Measurements from ENCODE around the gene SEMA4G.

SEMA4G gene

DNA sequence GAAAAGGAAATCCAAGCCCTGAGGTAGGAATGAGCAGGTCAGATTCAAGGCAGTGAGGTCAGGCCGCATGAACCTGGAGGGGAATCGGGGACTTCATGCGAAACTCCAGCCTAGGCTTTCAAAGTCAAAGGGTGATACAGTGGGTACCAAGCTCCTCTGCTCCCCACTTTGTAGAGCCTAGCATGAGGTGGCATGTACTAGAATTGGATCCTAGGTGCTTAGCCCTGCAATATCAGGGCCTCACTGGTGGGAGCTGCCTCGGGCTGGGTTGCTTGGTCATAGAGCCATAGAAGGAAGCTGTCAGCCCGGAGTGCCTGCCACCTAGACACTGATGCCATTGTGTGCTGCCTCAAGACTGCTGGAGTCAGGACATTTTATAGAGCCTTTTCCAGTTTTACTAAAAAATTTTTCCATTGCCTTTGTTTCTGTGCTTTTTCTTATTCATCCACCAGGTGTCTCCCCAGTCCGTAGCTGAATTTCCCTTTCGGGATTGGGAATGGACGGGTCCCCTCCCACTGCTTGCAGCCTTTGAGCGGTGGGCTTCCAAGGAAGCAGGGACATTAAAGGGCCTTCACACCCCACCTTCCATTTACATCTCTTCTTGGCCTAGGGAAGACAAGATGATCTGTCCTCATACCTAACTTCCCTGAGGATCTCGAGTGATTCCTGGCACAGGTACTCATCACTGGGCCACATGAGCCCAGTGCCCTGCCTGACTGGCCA, 24.8 kb downstream of the SEMA4G start:
- DNase-seq = no peak

DNA sequence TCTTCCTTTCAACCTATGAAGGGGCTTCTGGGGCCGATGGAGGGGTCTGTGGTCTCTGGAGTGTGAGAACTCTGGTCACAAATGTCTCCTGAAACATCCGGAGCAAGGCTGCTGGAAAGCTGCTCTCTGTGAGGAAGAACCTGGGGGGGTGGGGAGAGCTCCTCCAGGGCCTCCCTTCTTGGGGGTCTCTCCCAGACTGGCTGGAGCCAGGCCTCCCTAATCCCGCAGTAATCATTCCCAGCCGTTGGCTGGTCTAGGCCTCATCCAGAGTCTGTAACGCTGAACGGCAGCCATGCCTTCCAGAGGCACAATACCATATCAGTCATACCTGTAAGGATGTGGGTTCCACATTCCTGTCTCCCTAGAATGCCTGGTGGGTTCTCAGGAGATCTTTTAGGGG, 25.9 kb downstream of the SEMA4G start:
- peak; percentile 50 for DNase-seq

DNA sequence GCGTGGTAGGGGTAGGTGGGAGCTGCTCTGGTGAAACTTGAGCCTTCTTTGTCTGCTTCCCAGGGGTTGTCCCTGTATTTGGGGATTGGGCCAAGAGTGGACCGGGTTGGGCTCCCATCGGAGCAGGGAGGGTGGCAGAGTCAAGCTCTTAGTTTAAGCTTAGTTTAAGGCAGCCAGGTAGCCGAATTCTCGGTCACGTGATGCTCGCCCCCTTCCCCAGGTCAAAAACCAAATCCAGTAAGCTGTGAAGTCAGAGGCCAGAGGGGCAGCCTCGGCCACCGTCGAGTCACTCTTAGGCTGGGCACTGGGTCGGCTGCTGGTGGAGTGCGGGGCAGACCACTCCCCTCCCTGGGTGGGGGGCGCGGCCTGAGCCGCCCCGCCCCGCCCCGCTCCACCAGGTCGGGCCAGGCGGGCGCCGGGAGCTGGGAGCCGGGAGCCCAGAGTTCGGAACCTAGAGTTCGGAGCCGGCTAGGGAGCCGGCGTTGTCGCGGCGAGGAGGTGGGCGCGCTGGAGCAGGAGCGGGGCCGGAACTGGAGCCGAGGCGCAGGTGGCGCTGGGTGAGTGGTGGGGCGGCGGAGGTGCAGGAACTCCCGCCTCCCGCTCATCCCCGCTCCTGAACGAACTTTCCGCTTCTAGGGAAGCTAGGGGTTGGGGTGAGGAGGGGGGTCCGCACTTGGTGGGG, 27.5 kb downstream of the SEMA4G start:
- peak; percentile 72 for DNase-seq

DNA sequence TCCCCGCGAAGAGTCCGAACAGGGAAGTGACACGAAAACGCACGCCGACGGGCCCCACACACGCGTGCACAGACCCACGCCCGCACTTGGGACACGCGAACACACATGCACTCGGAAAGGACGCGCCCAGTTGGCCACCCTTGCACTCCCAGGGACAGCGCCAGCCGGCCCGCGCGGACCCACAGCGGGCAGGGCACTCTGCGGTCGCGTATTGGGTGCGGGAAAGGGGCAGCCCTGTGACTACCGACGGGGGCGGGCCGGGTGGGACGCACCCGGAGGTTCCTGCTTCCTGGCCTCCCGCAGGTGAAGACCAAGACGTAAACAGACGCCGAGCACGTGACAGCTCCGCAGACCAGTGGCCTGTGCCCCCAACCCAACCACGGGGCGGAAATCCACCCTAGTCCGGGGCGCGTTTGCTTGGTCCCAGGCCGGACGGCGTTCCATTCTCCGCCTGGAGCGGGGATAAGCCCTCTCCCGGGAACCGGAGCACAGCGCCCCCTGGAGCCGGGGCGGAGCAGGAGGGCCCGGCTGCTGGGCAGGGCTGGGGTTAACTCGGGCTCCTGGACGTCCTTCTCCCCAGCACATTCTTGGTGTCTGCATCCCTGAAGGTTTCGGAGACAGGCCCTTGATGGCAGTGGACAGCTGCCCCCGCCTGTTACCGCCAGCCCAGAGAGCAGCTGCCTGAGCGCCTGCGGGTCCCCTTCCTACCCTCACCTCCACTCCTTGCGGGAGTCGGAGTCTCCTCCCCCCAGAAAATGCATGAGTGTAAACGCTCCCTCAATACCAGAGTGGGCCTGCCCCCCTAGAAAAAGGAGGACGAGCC, 28.3 kb downstream of the SEMA4G start:
- peak; percentile 92 for DNase-seq

DNA sequence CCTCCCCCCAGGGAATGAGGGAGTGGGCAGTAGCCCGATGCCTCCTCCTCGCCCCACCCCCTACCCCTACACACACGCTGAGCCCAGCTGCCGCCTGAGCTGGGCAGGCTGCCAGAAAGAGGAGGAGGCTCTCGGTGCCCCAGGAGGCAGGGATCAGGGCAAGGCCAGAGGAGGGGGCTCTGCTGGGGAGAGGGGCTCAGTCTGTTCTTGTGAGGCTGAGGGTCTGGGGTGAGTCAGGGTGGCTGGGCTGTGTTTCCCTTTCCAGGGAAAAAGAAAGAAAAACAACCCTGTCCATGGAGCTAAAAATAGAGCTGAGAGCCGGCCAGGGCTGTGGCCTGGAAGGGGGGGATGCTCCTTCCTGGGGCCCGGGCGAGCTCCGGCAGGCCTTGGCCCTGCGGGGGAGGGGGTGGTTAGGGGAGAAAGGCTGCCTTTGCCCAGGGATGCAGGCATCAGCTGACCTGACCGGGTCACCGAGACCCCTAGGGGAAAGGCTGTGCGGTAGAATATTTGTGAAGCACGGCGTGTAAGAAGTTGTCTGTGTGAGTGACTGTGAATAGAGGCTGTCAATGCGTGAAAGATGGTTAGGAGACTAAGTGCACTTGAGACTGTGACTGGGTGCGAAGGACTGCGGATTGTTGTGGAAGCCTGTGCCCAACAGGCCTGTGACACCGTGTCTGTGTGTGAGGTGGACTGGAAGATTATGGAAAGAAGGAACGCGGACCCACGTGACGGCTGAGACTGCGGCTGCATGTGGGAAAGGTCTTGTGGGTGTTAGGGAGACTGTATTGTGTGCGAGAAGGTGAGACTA, 29.1 kb downstream of the SEMA4G start:
- peak; percentile 84 for DNase-seq

DNA sequence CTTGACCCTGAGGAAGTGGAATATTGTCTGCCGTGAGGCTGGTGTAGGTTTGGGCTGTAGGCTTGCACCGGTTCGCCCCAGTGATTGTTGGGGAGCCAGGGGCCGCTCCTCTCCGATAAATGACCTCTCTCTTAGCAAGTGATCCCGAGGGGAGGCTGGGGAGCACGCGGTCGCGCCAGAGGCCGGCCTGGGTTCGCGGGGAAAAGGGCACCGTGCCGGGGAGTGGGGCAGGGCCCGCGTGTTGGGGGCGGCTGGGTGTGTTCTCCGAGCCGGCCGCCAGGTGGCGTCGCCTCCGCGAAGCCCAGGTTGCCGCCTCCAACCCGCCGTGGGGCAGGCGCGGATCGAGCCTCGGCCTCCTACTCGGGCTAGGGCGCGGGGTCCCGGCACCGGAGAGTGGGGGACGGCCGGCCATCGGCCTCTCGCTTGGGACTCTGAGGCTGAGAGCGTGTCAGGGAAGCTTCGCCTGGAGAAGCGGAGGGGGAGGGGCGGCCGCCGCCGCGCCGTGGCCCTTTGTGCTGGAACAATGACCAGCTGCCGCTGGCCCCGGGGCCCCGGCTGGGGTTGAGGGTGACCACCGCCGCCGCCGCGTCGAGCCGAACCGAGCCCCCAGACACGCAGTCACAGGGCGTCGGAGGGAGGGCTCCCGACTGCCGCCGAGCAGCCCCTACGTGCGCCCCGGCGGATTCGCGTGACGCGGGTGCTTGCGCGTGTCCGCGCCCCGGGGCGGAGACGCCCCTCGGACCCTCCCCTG, 29.9 kb downstream of the SEMA4G start:
- DNase-seq = peak; percentile 92

DNA sequence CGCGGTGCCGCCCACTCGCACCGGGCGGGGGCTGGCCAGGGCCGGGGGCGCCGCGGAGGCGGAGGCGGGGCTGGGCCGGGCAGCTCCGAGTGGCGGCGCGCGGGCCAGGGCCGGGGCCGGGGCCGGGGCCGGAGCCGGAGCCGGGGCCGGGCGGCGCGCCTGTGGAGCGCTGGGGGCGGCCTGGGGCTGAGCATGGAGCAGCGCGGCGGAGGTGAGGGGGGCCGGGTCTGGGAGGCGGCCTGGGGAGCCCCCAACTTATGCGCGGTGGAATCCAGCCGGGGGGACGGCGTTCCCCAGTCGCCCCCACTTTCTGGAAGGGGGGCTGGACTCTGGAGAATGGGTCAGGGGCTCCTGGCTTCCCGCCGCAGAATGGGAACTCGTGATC, 30.4 kb downstream of the SEMA4G start, which contains the start of gene LZTS2:
LZTS2 (plus strand) TSS at position 67 of the 385 bp plus-strand sequence. CDS start 2,731 bp downstream, outside the sequence.
- DNase-seq = no peak

DNA sequence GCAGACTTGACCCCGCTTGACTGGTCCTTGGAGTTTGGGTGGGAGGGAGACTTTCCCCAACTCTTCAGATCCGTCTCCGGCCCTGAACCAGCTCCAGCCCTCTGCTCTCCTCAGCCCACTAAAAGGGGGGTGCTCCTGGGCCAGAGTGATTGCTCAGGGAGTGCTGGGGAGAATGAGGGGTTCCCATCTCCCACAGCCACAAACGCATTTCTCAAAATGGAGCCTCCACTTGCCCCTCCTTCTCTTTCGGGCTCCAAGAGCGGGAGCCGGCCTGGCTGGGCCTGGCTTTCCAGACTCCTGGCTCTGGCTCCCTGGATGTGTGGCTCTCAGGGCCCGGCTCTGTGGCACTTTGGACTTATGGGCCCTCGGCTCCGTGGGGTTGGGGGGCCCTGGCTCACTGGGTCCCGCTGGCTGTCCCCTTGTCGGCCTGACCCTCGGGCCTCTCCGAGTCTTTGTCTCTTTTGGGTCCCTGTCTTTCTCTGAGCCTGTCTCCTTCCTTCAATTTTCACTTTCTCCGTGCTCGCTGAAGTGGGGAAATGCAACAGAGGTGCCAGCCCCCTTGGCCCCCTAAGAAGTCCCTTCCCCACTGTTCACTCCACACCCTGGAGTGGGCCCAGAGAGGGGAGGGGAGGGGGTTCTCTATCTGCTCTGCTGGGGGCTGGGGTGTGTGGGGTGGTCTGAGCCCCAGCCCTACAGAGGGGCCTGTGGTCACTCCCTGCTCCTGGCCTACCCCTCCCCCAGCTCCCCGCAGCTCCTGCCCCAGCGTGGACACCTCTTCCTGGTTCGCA, 31.0 kb downstream of the SEMA4G start:
- DNase-seq = no peak

DNA sequence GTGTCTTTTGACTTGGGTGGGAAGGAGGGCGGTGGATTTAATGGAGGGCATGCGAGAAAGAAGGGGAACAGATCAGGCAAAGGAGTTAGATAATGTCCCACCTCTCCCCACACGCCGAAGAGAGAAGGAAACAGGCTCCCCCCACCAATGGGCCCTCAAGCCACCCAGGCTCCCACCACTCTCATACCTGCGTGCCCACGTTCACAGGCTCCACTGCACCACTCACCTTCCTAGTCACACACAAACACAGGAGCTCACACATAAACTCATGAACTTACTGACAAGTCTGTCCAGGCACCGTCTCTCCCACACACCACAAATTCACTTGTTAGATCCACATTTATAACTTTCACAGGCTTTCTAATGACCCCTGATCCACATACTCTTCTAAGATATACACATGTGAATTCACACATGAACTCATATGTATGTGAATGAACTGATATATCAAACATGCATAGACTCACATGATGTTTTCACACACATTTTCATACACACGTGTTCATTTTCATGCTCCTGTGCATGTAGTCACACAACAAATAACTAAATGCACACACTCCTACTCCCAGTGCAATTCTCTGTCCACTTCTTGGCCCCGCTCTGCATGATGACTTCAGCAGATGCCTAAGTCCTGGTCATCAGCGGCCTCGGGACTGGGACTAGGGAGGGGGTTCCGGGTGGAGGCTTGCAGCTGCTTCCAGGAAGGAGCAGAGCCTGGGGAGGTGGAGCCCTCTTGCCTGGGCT, 31.8 kb downstream of the SEMA4G start:
- no peak for DNase-seq

DNA sequence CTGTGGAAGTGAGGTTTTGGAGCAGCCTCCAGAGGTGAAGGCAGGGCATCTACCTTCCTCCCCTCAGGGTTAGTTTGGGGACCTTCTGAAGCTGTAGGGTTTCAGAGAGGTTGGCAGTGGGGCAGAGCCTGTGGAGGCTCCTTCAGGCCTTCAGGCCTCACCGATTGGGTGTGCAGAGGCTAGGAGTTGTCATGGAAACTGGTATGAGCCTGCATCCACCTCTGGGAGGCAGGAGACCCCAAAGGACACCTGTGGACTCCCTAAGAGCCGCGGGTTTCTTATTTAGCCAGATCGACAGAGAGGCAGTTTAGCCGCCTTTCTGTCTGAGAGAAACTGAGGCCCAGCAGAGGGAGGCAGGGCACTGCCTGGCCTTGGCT, 32.3 kb downstream of the SEMA4G start:
- no peak for DNase-seq

DNA sequence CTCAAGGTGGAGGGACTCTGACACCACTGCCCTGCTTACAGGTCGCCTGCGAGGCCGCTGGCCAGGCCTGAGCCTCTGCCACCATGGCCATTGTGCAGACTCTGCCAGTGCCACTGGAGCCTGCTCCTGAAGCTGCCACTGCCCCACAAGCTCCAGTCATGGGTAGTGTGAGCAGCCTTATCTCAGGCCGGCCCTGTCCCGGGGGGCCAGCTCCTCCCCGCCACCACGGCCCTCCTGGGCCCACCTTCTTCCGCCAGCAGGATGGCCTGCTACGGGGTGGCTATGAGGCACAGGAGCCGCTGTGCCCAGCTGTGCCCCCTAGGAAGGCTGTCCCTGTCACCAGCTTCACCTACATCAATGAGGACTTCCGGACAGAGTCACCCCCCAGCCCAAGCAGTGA, 33.2 kb downstream of the SEMA4G start:
- no peak for DNase-seq

DNA sequence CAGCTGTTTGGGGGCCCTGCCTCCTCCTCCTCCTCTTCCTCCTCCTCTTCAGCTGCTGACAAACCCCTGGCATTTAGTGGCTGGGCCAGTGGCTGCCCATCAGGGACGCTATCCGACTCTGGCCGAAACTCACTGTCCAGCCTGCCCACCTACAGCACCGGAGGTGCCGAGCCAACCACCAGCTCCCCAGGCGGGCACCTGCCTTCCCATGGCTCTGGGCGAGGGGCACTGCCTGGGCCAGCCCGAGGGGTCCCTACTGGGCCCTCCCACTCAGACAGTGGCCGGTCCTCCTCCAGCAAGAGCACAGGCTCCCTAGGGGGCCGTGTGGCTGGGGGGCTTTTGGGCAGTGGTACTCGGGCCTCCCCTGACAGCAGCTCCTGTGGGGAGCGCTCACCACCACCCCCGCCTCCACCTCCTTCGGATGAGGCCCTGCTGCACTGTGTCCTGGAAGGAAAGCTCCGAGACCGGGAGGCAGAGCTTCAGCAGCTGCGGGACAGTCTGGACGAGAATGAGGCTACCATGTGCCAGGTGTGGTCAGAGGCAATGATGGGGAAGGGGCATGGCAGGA, 34.4 kb downstream of the SEMA4G start:
- no peak for DNase-seq

DNA sequence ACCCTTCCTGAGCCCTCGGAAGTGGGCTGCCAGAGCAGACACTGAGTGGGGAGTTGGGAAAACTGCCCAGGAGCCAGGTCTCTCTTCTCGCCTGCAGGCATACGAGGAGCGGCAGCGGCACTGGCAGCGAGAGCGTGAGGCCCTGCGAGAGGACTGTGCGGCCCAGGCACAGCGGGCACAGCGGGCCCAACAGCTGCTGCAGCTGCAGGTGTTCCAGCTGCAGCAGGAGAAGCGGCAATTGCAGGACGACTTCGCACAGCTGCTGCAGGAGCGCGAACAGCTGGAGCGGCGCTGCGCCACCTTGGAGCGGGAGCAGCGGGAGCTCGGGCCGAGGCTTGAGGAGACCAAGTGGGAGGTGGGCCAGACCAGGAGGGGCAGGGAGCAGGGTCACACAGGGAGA, 36.1 kb downstream of the SEMA4G start:
- DNase-seq = no peak

DNA sequence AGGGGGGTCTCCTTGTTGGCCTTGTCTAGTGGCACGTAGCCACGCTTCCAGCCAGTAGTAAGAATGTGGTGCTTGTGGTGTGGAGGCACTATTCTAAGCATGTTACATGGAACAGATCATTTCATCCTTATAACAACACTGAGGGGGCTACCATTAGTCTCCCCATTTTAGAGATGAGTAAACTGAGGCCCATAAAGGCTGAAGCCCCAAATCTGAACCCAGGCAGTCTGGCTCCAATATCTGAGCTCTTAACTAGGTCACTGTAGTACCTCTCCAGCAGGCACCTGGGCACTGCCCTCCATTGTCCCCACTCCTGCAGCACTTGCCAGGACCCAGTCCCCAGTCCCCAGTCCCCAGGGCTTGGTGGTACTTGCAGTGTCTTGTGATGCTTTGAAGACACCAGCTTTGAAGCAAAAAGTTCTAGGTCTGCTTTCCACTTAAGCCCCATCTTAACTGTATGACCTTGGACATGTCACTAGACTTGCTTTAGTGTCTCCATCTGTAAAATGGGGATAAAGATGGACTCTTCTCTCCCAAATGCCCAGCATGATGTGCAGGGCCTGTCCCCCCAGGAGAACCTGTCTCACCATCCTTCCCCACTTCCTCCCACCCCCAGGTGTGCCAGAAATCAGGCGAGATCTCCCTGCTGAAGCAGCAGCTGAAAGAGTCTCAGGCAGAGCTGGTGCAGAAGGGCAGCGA, 36.7 kb downstream of the SEMA4G start:
- no peak for DNase-seq

DNA sequence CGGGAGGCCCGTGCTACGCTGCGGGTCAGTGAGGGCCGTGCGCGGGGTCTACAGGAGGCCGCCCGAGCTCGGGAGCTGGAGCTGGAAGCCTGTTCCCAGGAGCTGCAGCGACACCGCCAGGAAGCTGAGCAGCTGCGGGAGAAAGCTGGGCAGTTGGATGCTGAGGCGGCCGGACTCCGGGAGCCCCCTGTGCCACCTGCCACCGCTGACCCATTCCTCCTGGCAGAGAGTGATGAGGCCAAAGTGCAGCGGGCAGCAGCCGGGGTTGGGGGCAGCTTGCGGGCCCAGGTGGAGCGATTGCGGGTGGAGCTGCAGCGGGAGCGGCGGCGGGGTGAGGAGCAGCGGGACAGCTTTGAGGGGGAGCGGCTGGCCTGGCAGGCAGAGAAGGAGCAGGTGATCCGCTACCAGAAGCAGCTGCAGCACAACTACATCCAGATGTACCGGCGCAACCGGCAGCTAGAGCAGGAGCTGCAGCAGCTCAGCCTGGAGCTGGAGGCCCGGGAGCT, 37.3 kb downstream of the SEMA4G start:
- DNase-seq = no peak

DNA sequence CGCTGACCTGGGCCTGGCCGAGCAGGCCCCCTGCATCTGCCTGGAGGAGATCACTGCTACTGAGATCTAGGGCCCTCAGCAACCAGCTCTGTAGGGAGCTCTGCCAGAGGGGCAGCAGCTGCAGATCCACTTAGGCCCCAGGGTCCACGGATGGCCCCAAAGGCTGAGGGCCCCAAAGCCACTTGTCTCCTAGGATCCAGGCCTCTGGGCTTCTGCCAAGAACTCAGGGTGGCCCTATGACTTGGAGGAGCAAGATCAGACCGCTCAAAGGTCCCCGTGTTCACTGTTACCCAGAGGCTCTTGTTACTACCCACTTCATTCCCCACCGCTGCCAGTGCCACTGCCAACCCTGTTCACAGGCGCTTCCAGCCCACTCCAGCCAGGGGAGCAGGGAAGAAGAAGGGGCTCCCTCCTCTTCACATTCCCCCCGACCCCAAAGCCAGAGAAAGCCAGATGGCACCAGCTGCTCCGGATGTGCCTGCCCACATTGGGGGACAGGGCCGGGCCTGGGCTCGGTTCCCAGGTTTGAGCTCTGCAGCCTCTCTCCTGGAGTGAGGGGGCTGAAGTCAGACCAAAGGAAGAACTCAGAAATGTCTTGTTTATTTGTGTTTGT, 37.9 kb downstream of the SEMA4G start:
- DNase-seq = no peak

DNA sequence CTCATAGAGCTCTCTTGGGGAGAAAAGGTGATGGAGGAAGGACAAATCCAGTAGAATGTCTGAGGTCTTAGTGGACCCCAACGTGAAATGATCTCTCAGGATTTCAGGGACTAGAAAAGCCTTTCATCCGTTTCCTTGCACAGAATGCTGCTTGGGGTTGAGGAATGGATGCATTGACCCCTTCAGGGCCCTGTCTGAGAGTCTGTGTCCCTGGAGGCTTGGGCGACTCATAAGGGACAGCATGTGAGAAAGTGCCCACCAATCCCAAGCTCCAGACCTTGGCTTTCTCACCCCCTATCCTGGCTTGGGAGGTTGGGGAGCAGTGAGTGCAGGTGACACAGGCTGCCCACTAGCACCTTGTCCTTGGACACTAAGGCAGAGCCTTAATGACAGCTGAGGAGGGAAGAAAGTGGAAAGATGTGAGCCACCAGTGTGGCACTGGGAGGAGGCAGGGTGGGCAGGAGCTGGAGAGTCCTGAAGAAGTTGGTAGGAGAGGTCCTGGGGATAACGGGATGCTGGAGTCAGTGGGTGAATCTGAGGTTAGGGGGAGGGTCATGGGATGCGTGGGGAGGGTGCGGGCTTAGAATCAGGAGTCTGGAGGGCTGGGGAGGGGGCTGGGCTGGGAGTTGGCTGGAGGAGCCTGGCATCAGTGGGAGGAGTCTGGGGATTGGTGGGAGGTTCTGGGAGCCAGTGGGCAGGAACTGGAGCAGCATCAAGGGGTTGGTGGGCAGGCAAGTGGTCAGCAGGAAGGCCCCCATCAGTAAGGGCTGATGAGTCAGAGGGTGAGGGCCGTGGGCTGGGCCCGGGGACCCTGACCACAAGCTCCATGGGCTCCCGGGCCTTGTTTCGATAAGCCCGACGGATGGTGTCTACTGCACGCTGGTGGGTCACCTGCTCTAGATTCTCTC, 38.9 kb downstream of the SEMA4G start:
- DNase-seq = no peak
